ENCODE data around the gene SNX25.

DNA sequence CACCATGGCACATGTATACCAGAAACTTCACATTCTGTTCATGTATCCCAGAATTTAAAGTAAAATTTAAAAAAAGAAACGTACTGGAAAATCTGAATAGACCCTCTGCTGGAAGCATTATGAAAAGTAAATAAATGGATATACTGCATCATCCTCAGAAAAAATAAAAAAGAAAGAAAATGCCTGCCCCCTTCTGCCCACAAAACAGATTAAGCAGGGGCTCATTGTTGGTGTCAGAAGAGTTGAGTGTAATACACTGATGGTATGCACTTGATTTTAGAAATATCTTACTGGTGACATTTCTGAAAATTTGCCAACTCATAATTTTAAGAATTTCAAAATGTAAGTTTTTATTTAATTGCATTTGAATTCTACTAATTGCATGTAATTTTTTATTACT lies 108.5 kb downstream of the SNX25 start:
- TF ChIP-seq, protein P1, sequence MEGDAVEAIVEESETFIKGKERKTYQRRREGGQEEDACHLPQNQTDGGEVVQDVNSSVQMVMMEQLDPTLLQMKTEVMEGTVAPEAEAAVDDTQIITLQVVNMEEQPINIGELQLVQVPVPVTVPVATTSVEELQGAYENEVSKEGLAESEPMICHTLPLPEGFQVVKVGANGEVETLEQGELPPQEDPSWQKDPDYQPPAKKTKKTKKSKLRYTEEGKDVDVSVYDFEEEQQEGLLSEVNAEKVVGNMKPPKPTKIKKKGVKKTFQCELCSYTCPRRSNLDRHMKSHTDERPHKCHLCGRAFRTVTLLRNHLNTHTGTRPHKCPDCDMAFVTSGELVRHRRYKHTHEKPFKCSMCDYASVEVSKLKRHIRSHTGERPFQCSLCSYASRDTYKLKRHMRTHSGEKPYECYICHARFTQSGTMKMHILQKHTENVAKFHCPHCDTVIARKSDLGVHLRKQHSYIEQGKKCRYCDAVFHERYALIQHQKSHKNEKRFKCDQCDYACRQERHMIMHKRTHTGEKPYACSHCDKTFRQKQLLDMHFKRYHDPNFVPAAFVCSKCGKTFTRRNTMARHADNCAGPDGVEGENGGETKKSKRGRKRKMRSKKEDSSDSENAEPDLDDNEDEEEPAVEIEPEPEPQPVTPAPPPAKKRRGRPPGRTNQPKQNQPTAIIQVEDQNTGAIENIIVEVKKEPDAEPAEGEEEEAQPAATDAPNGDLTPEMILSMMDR (conservative IDR thresholded peaks at IDR 0.05; ENCODE audit: low read depth, low read length): no peak
- TF ChIP-seq EZH2phosphoT487 (IDR thresholded peaks at IDR 0.05; ENCODE audit: borderline replicate concordance, low read length): no peak

Data from PC-3 (cell line).